OCI-LY3 (cell line): ENCODE data around the gene ELMO1.

Source experiments
- H2AFZ ChIP-seq: fragments of 200-600, 300-600 bp; shearing (Covaris generic); 2 replicates; pipeline ENCODE4 v1.6.0; 2014; ENCODE audit warnings: antibody characterized with exemption, low read depth, low read length
- H3K27ac ChIP-seq: fragments of 200-600, 300-600 bp; sonication (generic); 2 replicates; pipeline ENCODE4 v1.5.1; 2014; ENCODE audit warnings: mild to moderate bottlenecking, low read length, moderate library complexity, mixed read lengths
- H3K27me3 ChIP-seq: fragments of 200-600, 300-600 bp; sonication (generic); 2 replicates; pipeline ENCODE4 v1.6.1; 2014; ENCODE audit warnings: low read depth, low read length, mixed read lengths
- H3K36me3 ChIP-seq: fragments of 200-600, 300-600 bp; sonication (generic); replicated peaks from 2 replicates; pipeline ENCODE3; 2014; ENCODE audit warnings: low read depth, low read length, mixed read lengths
- H3K4me1 ChIP-seq: fragments of 300-600, 200-600 bp; sonication (generic); 2 replicates; pipeline ENCODE4 v1.6.1; 2014; ENCODE audit warnings: low read length, mixed read lengths
- H3K4me2 ChIP-seq: fragments of 200-600, 300-600 bp; sonication (generic); 2 replicates; pipeline ENCODE4 v1.6.1; 2014; ENCODE audit warnings: low read length, mixed read lengths
- H3K4me3 ChIP-seq: fragments of 300-600, 200-600 bp; sonication (generic); 2 replicates; pipeline ENCODE4 v1.5.1; 2014; ENCODE audit warnings: antibody characterized with exemption, mild to moderate bottlenecking, low read length, moderate library complexity
- H3K79me2 ChIP-seq: fragments of 300-600, 200-600 bp; shearing (Covaris generic); 2 replicates; pipeline ENCODE4 v1.6.1; 2014; ENCODE audit warnings: mild to moderate bottlenecking, low read length, mixed read lengths
- H3K9ac ChIP-seq: fragments of 300-600, 200-600 bp; shearing (Covaris generic); 2 replicates; pipeline ENCODE4 v1.6.0; 2014; ENCODE audit warnings: mild to moderate bottlenecking, low read length, moderate library complexity
- H3K9me3 ChIP-seq: fragments of 200-600, 300-600 bp; shearing (Covaris generic); 2 replicates; pipeline ENCODE4 v1.6.1; 2014; ENCODE audit warnings: low read length, mixed read lengths; ENCODE audit not compliant: insufficient read depth
- H4K20me1 ChIP-seq: fragments of 200-600, 300-600 bp; sonication (generic); 2 replicates; pipeline ENCODE4 v1.6.1; 2016; ENCODE audit warnings: low read length, mixed read lengths; ENCODE audit not compliant: insufficient read depth
- EZH2phosphoT487 ChIP-seq: fragments of 200-600 bp; shearing (Covaris generic); IDR thresholded peaks from 2 replicates; pipeline ENCODE4 v1.6.1; 2018; ENCODE audit warnings: antibody characterized with exemption, mixed run types, low read depth
- TF ChIP-seq, protein P1 (sequence below): fragments of 200-600, 300-600 bp; sonication (generic); IDR thresholded peaks from 2 replicates; pipeline ENCODE4 v1.5.1; 2014; ENCODE audit warnings: antibody characterized with exemption, low read length, low read depth

Gene ELMO1

DNA sequence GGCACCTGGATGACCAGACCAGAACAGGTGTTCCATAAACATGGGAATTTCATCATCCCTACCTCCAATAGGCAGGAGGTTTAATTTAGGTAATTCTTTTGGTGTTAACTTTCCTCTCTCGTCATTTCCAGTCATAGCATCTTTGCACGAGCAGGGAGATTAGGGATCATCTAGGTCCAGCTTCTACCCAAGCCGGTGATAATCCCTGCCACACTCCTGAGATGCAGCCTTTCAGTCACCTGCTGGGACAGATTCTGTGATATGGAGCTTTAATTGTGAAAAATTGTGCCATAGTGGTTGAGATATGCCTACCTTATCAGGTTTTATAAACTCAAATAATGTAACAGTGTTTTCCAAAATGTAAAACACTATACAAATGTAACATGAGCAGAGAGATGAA is 532.5 kb downstream of the ELMO1 start:
- Histone ChIP-seq H3K4me3 (no peak overlapping the region), H3K27ac (no peak overlapping the region), H3K4me1 (no peaks in the 10 kb centered on the region), H3K9me3 (no peaks in the 10 kb centered on the region), H3K9ac (no peak overlapping the region), H4K20me1 (peaks cover 40% of the 10 kb centered on the region), H3K36me3 (peaks cover 3% of the 10 kb centered on the region), H3K79me2 (peaks cover 6% of the 10 kb centered on the region; the same call in 1 of the 2 replicates), H3K27me3 (no peaks in the 10 kb centered on the region), H2AFZ (no peak overlapping the region), H3K4me2 (no peak overlapping the region)
- TF ChIP-seq, protein P1, sequence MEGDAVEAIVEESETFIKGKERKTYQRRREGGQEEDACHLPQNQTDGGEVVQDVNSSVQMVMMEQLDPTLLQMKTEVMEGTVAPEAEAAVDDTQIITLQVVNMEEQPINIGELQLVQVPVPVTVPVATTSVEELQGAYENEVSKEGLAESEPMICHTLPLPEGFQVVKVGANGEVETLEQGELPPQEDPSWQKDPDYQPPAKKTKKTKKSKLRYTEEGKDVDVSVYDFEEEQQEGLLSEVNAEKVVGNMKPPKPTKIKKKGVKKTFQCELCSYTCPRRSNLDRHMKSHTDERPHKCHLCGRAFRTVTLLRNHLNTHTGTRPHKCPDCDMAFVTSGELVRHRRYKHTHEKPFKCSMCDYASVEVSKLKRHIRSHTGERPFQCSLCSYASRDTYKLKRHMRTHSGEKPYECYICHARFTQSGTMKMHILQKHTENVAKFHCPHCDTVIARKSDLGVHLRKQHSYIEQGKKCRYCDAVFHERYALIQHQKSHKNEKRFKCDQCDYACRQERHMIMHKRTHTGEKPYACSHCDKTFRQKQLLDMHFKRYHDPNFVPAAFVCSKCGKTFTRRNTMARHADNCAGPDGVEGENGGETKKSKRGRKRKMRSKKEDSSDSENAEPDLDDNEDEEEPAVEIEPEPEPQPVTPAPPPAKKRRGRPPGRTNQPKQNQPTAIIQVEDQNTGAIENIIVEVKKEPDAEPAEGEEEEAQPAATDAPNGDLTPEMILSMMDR = no peak
- no peak for TF ChIP-seq EZH2phosphoT487

DNA sequence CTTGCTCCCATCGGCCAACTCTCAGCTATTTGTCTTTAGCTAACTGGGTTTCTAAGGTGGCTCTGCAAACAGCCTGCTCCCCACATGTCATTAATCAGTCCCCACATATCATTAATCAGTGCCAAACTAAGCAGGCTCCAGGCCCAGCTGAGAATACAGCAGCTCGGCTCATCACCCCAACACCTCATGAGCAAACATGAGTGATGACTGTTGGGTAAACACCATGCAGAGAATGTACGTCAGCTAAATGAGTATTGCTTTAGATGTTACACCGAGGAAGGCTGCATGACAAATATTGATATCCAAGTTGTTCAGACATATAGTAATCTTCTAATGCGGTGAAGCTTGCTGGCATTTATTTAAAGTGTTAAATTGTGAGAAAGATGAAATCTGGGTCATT is 536.9 kb downstream of the ELMO1 start:
- H4K20me1 ChIP-seq = peaks cover 22% of the 10 kb centered on the region
- no peaks in the 10 kb centered on the region for H3K9me3 ChIP-seq
- H2AFZ ChIP-seq = no peak overlapping the region
- peaks cover 8% of the 10 kb centered on the region for H3K36me3 ChIP-seq
- H3K27me3 ChIP-seq = no peaks in the 10 kb centered on the region
- no peak overlapping the region for H3K4me2 ChIP-seq
- H3K4me1 ChIP-seq = no peaks in the 10 kb centered on the region
- no peak overlapping the region for H3K27ac ChIP-seq
- H3K79me2 ChIP-seq = no peaks in the 10 kb centered on the region
- no peak overlapping the region for H3K4me3 ChIP-seq
- no peak for TF ChIP-seq EZH2phosphoT487
- TF ChIP-seq, protein P1 = no peak
- no peak overlapping the region for H3K9ac ChIP-seq

GRCh38 chr7:36910859-36911258 is 537.8 kb downstream of the ELMO1 start:
- Histone ChIP-seq H3K9ac (no peak overlapping the region), H3K79me2 (no peaks in the 10 kb centered on the region), H2AFZ (no peak overlapping the region), H3K27ac (no peak overlapping the region), H3K9me3 (no peaks in the 10 kb centered on the region), H3K4me2 (no peak overlapping the region), H3K4me3 (no peak overlapping the region), H3K27me3 (no peaks in the 10 kb centered on the region), H4K20me1 (peaks cover 26% of the 10 kb centered on the region; the same call in 1 of the 2 replicates), H3K36me3 (peaks cover 5% of the 10 kb centered on the region), H3K4me1 (no peaks in the 10 kb centered on the region)
- TF ChIP-seq EZH2phosphoT487 = no peak
- TF ChIP-seq, protein P1 = no peak

GRCh38 chr7:36910401-36910800 is 538.3 kb downstream of the ELMO1 start:
- H2AFZ ChIP-seq = no peak overlapping the region
- H3K4me3 ChIP-seq = no peak overlapping the region
- H4K20me1 ChIP-seq = peaks cover 27% of the 10 kb centered on the region; the same call in 1 of the 2 replicates
- TF ChIP-seq EZH2phosphoT487 = no peak
- TF ChIP-seq, protein P1 = no peak
- peaks cover 5% of the 10 kb centered on the region for H3K36me3 ChIP-seq
- no peak overlapping the region for H3K4me2 ChIP-seq
- no peak overlapping the region for H3K27ac ChIP-seq
- H3K79me2 ChIP-seq = no peaks in the 10 kb centered on the region
- no peaks in the 10 kb centered on the region for H3K9me3 ChIP-seq
- no peaks in the 10 kb centered on the region for H3K4me1 ChIP-seq
- no peaks in the 10 kb centered on the region for H3K27me3 ChIP-seq
- H3K9ac ChIP-seq = no peak overlapping the region
